CD4-positive, alpha-beta T cell treated with Interleukin-15 for 4 hours (primary cell): ENCODE data around the gene RFX8.
"Not testable (repeated sequence)": the region's sequence is repeated elsewhere in the genome, so short reads cannot be mapped to it uniquely, and the experiment has no call there.

Source experiments
- DNase-seq: peaks from one replicate; pipeline ENCODE4 v3.0.0-alpha.2; 2020; ENCODE audit warnings: low spot score

Gene RFX8

GRCh38 chr2:101440127-101440738 is 34.7 kb downstream of the RFX8 start:
- no peak for DNase-seq

- no peak for DNase-seq
Observed at GRCh38 chr2:101439716-101440115, 35.2 kb downstream of the RFX8 start.

GRCh38 chr2:101438555-101438954 is 36.4 kb downstream of the RFX8 start:
- DNase-seq: not testable (repeated sequence)

- no peak for DNase-seq
Observed at GRCh38 chr2:101435001-101435862, 39.7 kb downstream of the RFX8 start.

- no peak for DNase-seq
Observed at GRCh38 chr2:101433465-101433864, 41.4 kb downstream of the RFX8 start.

GRCh38 chr2:101432411-101433181 is 42.3 kb downstream of the RFX8 start:
- DNase-seq: no peak

GRCh38 chr2:101431486-101431885 is 43.4 kb downstream of the RFX8 start:
- DNase-seq: no peak

- DNase-seq: no peak
Observed at GRCh38 chr2:101430156-101430555, 44.8 kb downstream of the RFX8 start.

GRCh38 chr2:101429453-101429852 is 45.5 kb downstream of the RFX8 start:
- no peak for DNase-seq

GRCh38 chr2:101428422-101429176 is 46.3 kb downstream of the RFX8 start:
- DNase-seq: no peak

- DNase-seq: no peak
Observed at GRCh38 chr2:101427743-101428142, 47.2 kb downstream of the RFX8 start.

- DNase-seq: no peak
Observed at GRCh38 chr2:101427240-101427639, 47.7 kb downstream of the RFX8 start.

- DNase-seq: no peak
Observed at GRCh38 chr2:101426822-101427221, 48.1 kb downstream of the RFX8 start.

GRCh38 chr2:101420623-101421022 is 54.3 kb downstream of the RFX8 start:
- DNase-seq: no peak

- peak; percentile 72 for DNase-seq
Observed at GRCh38 chr2:101419096-101419663, 55.7 kb downstream of the RFX8 start.

- DNase-seq: no peak
Observed at GRCh38 chr2:101418460-101419095, 56.3 kb downstream of the RFX8 start.

- no peak for DNase-seq
Observed at GRCh38 chr2:101416609-101417008, 58.3 kb downstream of the RFX8 start.

GRCh38 chr2:101415884-101416283 is 59.0 kb downstream of the RFX8 start:
- DNase-seq: no peak

GRCh38 chr2:101415220-101415619 is 59.7 kb downstream of the RFX8 start:
- no peak for DNase-seq

GRCh38 chr2:101412092-101412694 is 62.7 kb downstream of the RFX8 start:
- no peak for DNase-seq

GRCh38 chr2:101410746-101411145 is 64.2 kb downstream of the RFX8 start:
- DNase-seq: no peak
